Lower leg skin (tissue), 3 donors: ENCODE measurements around the gene CLTB.

Experiments
- POLR2A ChIP-seq, 2 donors: fragments of 450-650 bp; IDR thresholded peaks; one replicate each; pipeline ENCODE4 v1.6.1; 2016 to 2017; ENCODE audit warnings: antibody characterized with exemption in 2 of 2, mild to moderate bottlenecking in 1 of 2, moderate library complexity in 1 of 2
- TF ChIP-seq, protein P1 (sequence below), 3 donors: fragments of 450-650 bp; IDR thresholded peaks; one replicate each; pipeline ENCODE4 v1.5.1; 2016; ENCODE audit warnings: antibody characterized with exemption in 3 of 3, mild to moderate bottlenecking in 3 of 3, moderate library complexity in 2 of 3

DNA sequence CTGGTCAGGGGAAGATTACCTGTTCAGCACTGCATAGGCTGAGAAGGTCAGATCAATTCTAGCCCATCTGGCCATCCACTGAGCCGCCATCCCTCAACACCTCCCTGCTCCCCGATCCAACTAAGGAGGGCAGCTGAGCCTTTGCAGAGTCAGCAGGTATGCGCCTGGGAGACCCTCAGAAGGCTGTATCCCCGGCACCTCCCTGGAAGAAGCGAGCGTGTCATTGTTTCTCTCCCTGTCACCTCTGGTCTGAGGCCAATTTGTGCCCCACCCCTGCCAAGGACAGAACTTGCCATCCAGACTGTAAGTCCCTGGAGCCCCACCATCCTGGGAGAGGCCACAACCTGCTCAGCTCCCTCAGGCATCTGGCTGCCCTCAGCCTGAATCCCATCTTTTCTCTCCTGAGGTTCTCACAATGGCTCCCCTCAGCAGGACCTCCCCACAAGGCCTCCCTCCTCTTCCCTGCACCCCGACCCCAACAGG is 2.6 kb downstream of the CLTB start:
- TF ChIP-seq, protein P1, sequence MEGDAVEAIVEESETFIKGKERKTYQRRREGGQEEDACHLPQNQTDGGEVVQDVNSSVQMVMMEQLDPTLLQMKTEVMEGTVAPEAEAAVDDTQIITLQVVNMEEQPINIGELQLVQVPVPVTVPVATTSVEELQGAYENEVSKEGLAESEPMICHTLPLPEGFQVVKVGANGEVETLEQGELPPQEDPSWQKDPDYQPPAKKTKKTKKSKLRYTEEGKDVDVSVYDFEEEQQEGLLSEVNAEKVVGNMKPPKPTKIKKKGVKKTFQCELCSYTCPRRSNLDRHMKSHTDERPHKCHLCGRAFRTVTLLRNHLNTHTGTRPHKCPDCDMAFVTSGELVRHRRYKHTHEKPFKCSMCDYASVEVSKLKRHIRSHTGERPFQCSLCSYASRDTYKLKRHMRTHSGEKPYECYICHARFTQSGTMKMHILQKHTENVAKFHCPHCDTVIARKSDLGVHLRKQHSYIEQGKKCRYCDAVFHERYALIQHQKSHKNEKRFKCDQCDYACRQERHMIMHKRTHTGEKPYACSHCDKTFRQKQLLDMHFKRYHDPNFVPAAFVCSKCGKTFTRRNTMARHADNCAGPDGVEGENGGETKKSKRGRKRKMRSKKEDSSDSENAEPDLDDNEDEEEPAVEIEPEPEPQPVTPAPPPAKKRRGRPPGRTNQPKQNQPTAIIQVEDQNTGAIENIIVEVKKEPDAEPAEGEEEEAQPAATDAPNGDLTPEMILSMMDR (IDR thresholded peaks at IDR 0.05) = no peak
- no peak for TF ChIP-seq POLR2A (IDR thresholded peaks at IDR 0.05)
